Small intestine (tissue), 7 donors: ENCODE results near the gene MAN2A2. TPM values are rescaled to one million over a fixed set of nuclear protein-coding genes. Genes with fewer than 3 reads are reported as not detected.

Source experiments
- DNase-seq, 2 donors: peaks; one replicate each; pipeline versions ENCODE4 v3.0.0 to v3.0.0-alpha.2; 2013
- FAIRE-seq: peaks from 2 replicates; lab custom pipeline; 2012; peaks lifted over from hg19 to GRCh38; lab: Jason Lieb, UNC
- H3K27ac ChIP-seq, 3 donors: one replicate each; pipeline ENCODE4 v1.5.1; 2013; ENCODE audit warnings: low read length in 2 of 3, mild to moderate bottlenecking in 2 of 3, control low read depth in 1 of 3, inconsistent platforms in 1 of 3, low read depth in 1 of 3, moderate library complexity in 1 of 3
- H3K27me3 ChIP-seq, 3 donors: one replicate each; pipeline ENCODE4 v1.6.1; 2013; ENCODE audit warnings: low read length in 3 of 3, inconsistent platforms in 1 of 3; ENCODE audit not compliant: control insufficient read depth in 3 of 3, insufficient read depth in 3 of 3
- H3K36me3 ChIP-seq, 3 donors: one replicate each; pipeline ENCODE4 v1.6.1; 2013; ENCODE audit warnings: low read length in 3 of 3, inconsistent platforms in 1 of 3, low read depth in 1 of 3, mild to moderate bottlenecking in 1 of 3, moderate library complexity in 1 of 3; ENCODE audit not compliant: control insufficient read depth in 3 of 3, insufficient read depth in 2 of 3
- H3K4me1 ChIP-seq, 3 donors: one replicate each; pipeline ENCODE4 v1.6.1; 2013; ENCODE audit warnings: low read length in 2 of 3, inconsistent platforms in 1 of 3, low read depth in 1 of 3, mild to moderate bottlenecking in 1 of 3, moderate library complexity in 1 of 3; ENCODE audit not compliant: control insufficient read depth in 3 of 3, insufficient read depth in 2 of 3
- H3K4me3 ChIP-seq, 3 donors: one replicate each; pipeline ENCODE4 v1.5.1; 2013; ENCODE audit warnings: low read length in 3 of 3, control low read depth in 1 of 3, inconsistent platforms in 1 of 3, low read depth in 1 of 3, mild to moderate bottlenecking in 1 of 3, moderate library complexity in 1 of 3
- H3K9me3 ChIP-seq, 2 donors: one replicate each; pipeline ENCODE4 v1.6.1; 2013; ENCODE audit warnings: low read depth in 1 of 2, low read length in 1 of 2; ENCODE audit not compliant: control insufficient read depth in 2 of 2, insufficient read depth in 1 of 2
- WGBS, 3 donors: extraction: QIAGEN DNeasy Blood & Tissue Kit; methylation state at CpG; one replicate each; pipeline ENCODE4 v1.1.7; 2013; 5-methylcytosine and 5-hydroxymethylcytosine counted together
- polyA plus RNA-seq, 4 donors: library from polyadenylated mRNA; stranded (reverse) in 3 of 4; unstranded in 1 of 4; fragments of 200-250 nt in 3 of 4; fragments of 120-200 nt in 1 of 4; gene quantifications; one replicate each; pipeline versions ENCODE4 v1.2.1 to v1.2.3, GENCODE V29; 2013
- donor health status: healthy with polysubstance abuse.
- donor health status: control.
- donor health status: control.
- donor health status: Bipolar disorder and iron deficiency.
- donor health status: healthy.

Gene MAN2A2
- polyA plus RNA-seq, 4 donors: 15.1 to 35.1 (median 22.7) TPM

DNA sequence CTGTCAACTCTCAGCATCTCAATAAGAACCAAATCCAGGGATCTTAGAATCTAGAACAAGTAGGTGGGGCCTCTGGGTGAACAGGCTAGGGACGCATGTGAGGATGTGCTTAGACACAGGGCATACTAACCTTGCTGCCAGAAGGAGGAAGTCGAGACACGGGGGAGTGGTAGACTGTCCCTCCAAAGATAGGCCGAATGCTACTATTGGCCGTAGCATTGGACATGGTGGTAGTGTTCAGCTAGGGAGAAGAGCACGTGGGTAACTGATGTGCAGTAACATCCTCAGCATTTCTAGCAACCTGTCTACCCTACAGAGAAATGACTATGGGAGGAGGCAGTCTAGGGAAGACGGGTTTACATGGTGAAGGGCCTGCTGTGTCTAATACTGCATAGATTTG lies 67.2 kb downstream of the MAN2A2 start:
- Histone ChIP-seq H3K36me3 (peaks cover 4 to 38% (median 6%) of the 10 kb centered on the region in 3 donors), H3K9me3 (no peaks in the 10 kb centered on the region), H3K27me3 (no peaks in the 10 kb centered on the region), H3K27ac (no peak overlapping the region), H3K4me1 (no peaks in the 10 kb centered on the region), H3K4me3 (no peak overlapping the region)
- DNase-seq: no peak
- FAIRE-seq: no peak
- WGBS, 3 donors: 93 to 96% (median 94%) methylated on average over 7 of the region's 7 CpGs

GRCh38 chr15:90972133-90972532 lies 69.0 kb downstream of the MAN2A2 start:
- no peaks in the 10 kb centered on the region for H3K9me3 ChIP-seq
- no peaks in the 10 kb centered on the region for H3K27me3 ChIP-seq
- FAIRE-seq (no peak), DNase-seq (no peak)
- no peaks in the 10 kb centered on the region for H3K4me1 ChIP-seq
- WGBS, 3 donors: 92 to 98% (median 93%) methylated on average over 5 of the region's 5 CpGs
- peaks cover 4 to 36% (median 4%) of the 10 kb centered on the region in 3 donors for H3K36me3 ChIP-seq
- H3K27ac ChIP-seq: no peak overlapping the region
- H3K4me3 ChIP-seq: no peak overlapping the region

Other genes starting within 250 kb of the MAN2A2 start
- 1 to 10 TPM; 1.6 to 4.8 (median 3.3) TPM for gene BLM, start 186.0 kb upstream of the MAN2A2 start, polyA plus RNA-seq
- gene FURIN, start 34.7 kb upstream of the MAN2A2 start, polyA plus RNA-seq: 100 to 1,000 TPM in 1 of 4 donors, 10 to 100 TPM in 3; 22.8 to 112 (median 38.5) TPM
- gene FES, start 18.8 kb upstream of the MAN2A2 start, polyA plus RNA-seq: 10 to 100 TPM in 2 of 4 donors, 1 to 10 TPM in 1, under 1 TPM in 1; 0.89 to 18.4 (median 10.9) TPM
- gene HDDC3, start 29.2 kb downstream of the MAN2A2 start, polyA plus RNA-seq: 10 to 100 TPM; 21.1 to 33.0 (median 27.2) TPM
- gene UNC45A, start 32.0 kb downstream of the MAN2A2 start, polyA plus RNA-seq: 10 to 100 TPM; 37.7 to 65.1 (median 48.8) TPM
- 10 to 100 TPM in 2 of 4 donors, 1 to 10 TPM in 2; 4.9 to 20.9 (median 9.7) TPM for gene RCCD1, start 51.6 kb downstream of the MAN2A2 start, polyA plus RNA-seq
- 10 to 100 TPM in 3 of 4 donors, 1 to 10 TPM in 1; 5.4 to 55.4 (median 22.1) TPM for gene PRC1, start 91.2 kb downstream of the MAN2A2 start, polyA plus RNA-seq
- 10 to 100 TPM; 10.7 to 18.6 (median 16.5) TPM for gene VPS33B, start 119.3 kb downstream of the MAN2A2 start, polyA plus RNA-seq
- 1 to 10 TPM in 1 of 4 donors, under 1 TPM in 1, not detected in 2; 0.25 to 2.0 TPM for gene SV2B, start 197.0 kb downstream of the MAN2A2 start, polyA plus RNA-seq